Inflammatory macrophage treated with lipopolysaccharide for 1 hour (primary cell): ENCODE data around the gene ATP8A1.
A peak's percentile ranks its signal among the peaks of the same experiment; 100 is the strongest.
"Not testable (repeated sequence)": the region's sequence is repeated elsewhere in the genome, so short reads cannot be mapped to it uniquely, and the experiment has no call there.

Experiments used
- DNase-seq, 2 donors: peaks; one replicate each; pipeline ENCODE4 v3.0.0-alpha.2; 2020 to 2022

ATP8A1 gene

GRCh38 chr4:42398171-42398870, 258.6 kb downstream of the ATP8A1 start:
- DNase-seq: no peak

GRCh38 chr4:42397635-42398170, 259.2 kb downstream of the ATP8A1 start:
- DNase-seq: no peak

- no peak for DNase-seq
These were observed 259.9 kb downstream of the ATP8A1 start, which contains the start of gene SHISA3 for GRCh38 chr4:42396752-42397634. Gene SHISA3, plus strand, starts transcription at chr4:42397488. Its CDS starts 569 bp downstream, at chr4:42398057.

GRCh38 chr4:42396361-42396751, 260.5 kb downstream of the ATP8A1 start:
- no peak for DNase-seq

- DNase-seq: no peak
These were observed 261.3 kb downstream of the ATP8A1 start for GRCh38 chr4:42395595-42395994.

GRCh38 chr4:42392436-42392835, 264.5 kb downstream of the ATP8A1 start:
- no peak for DNase-seq

GRCh38 chr4:42391981-42392380, 264.9 kb downstream of the ATP8A1 start:
- no peak for DNase-seq

GRCh38 chr4:42391355-42391664, 265.6 kb downstream of the ATP8A1 start:
- DNase-seq: no peak

GRCh38 chr4:42390622-42391354, 266.1 kb downstream of the ATP8A1 start:
- DNase-seq: no peak

- DNase-seq: no peak
These were observed 271.4 kb downstream of the ATP8A1 start for GRCh38 chr4:42385516-42385915.

GRCh38 chr4:42381666-42382065, 275.2 kb downstream of the ATP8A1 start:
- DNase-seq: no peak

- DNase-seq: no peak
These were observed 279.4 kb downstream of the ATP8A1 start for GRCh38 chr4:42377497-42377896.

GRCh38 chr4:42372303-42372702, 284.6 kb downstream of the ATP8A1 start:
- not testable (repeated sequence) for DNase-seq

GRCh38 chr4:42371305-42372252, 285.3 kb downstream of the ATP8A1 start:
- peak; percentile 20 to 25 for DNase-seq

GRCh38 chr4:42369489-42369888, 287.4 kb downstream of the ATP8A1 start:
- no peak for DNase-seq

GRCh38 chr4:42366959-42367358, 289.9 kb downstream of the ATP8A1 start:
- DNase-seq: no peak

GRCh38 chr4:42364266-42365053, 292.4 kb downstream of the ATP8A1 start:
- no peak for DNase-seq

- DNase-seq: no peak
These were observed 293.3 kb downstream of the ATP8A1 start for GRCh38 chr4:42363614-42364013.

GRCh38 chr4:42362591-42362990, 294.3 kb downstream of the ATP8A1 start:
- DNase-seq: no peak

GRCh38 chr4:42361456-42361855, 295.4 kb downstream of the ATP8A1 start:
- no peak for DNase-seq

GRCh38 chr4:42360256-42360669, 296.6 kb downstream of the ATP8A1 start:
- DNase-seq: no peak
